ENCODE data around the gene SPTLC1.

The SPTLC1 gene

GRCh38 chr9:92036756-92037155 lies 78.5 kb downstream of the SPTLC1 start:
- TF ChIP-seq, protein P1, sequence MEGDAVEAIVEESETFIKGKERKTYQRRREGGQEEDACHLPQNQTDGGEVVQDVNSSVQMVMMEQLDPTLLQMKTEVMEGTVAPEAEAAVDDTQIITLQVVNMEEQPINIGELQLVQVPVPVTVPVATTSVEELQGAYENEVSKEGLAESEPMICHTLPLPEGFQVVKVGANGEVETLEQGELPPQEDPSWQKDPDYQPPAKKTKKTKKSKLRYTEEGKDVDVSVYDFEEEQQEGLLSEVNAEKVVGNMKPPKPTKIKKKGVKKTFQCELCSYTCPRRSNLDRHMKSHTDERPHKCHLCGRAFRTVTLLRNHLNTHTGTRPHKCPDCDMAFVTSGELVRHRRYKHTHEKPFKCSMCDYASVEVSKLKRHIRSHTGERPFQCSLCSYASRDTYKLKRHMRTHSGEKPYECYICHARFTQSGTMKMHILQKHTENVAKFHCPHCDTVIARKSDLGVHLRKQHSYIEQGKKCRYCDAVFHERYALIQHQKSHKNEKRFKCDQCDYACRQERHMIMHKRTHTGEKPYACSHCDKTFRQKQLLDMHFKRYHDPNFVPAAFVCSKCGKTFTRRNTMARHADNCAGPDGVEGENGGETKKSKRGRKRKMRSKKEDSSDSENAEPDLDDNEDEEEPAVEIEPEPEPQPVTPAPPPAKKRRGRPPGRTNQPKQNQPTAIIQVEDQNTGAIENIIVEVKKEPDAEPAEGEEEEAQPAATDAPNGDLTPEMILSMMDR (IDR thresholded peaks at IDR 0.05; ENCODE audit: insufficient read depth, low read depth, low read length, missing control alignments) = no peak
- no peak for DNase-seq (ENCODE audit: low read depth)
- H3K4me3 ChIP-seq (ENCODE audit: low read length) = no peak overlapping the region

- TF ChIP-seq, protein P1 (IDR thresholded peaks at IDR 0.05; ENCODE audit: insufficient read depth, low read depth, low read length, missing control alignments) = no peak
- H3K4me3 ChIP-seq (ENCODE audit: low read length) = no peak overlapping the region
- DNase-seq (ENCODE audit: low read depth) = no peak
Observed at GRCh38 chr9:92036411-92036746, 78.8 kb downstream of the SPTLC1 start.

GRCh38 chr9:92035687-92036410 lies 79.4 kb downstream of the SPTLC1 start:
- DNase-seq (ENCODE audit: low read depth) = no peak
- TF ChIP-seq, protein P1 (IDR thresholded peaks at IDR 0.05; ENCODE audit: insufficient read depth, low read depth, low read length, missing control alignments) = no peak
- H3K4me3 ChIP-seq (ENCODE audit: low read length) = no peak overlapping the region

GRCh38 chr9:92035146-92035545 lies 80.1 kb downstream of the SPTLC1 start:
- no peak for DNase-seq (ENCODE audit: low read depth)
- TF ChIP-seq, protein P1 (IDR thresholded peaks at IDR 0.05; ENCODE audit: insufficient read depth, low read depth, low read length, missing control alignments) = no peak
- H3K4me3 ChIP-seq (ENCODE audit: low read length) = no peak overlapping the region

- DNase-seq (ENCODE audit: low read depth) = no peak
- H3K4me3 ChIP-seq (ENCODE audit: low read length) = no peak overlapping the region
- TF ChIP-seq, protein P1 (IDR thresholded peaks at IDR 0.05; ENCODE audit: insufficient read depth, low read depth, low read length, missing control alignments) = no peak
Observed at GRCh38 chr9:92033991-92034390, 81.2 kb downstream of the SPTLC1 start.

- TF ChIP-seq, protein P1 (IDR thresholded peaks at IDR 0.05; ENCODE audit: insufficient read depth, low read depth, low read length, missing control alignments) = no peak
- no peak for DNase-seq (ENCODE audit: low read depth)
- no peak overlapping the region for H3K4me3 ChIP-seq (ENCODE audit: low read length)
Observed at GRCh38 chr9:92033307-92033706, 81.9 kb downstream of the SPTLC1 start.

GRCh38 chr9:92032891-92033290 lies 82.3 kb downstream of the SPTLC1 start:
- no peak overlapping the region for H3K4me3 ChIP-seq (ENCODE audit: low read length)
- peak; percentile 71 for DNase-seq (ENCODE audit: low read depth)
- TF ChIP-seq, protein P1 (IDR thresholded peaks at IDR 0.05; ENCODE audit: insufficient read depth, low read depth, low read length, missing control alignments) = no peak

All from epithelial cell of esophagus (primary cell).